DND-41 (cell line): Measurements from ENCODE around the gene BRMS1.
"Not testable (repeated sequence)": the region's sequence is repeated elsewhere in the genome, so short reads cannot be mapped to it uniquely, and the experiment has no call there.

ENCODE experiments used
- ATAC-seq: fragments of 200-7000 bp; cut with Tn5 transposase; 3 replicates; pipeline ENCODE4 v1.9.1; 2021; ENCODE audit warnings: low read depth; ENCODE audit not compliant: insufficient read depth
- DNase-seq: peaks from one replicate; pipeline ENCODE4 v3.0.0-alpha.2; 2020
- H2AFZ ChIP-seq: 2 replicates; pipeline ENCODE4 v1.6.0; 2012; ENCODE audit warnings: low read depth, low read length
- H3K27ac ChIP-seq: 2 replicates; pipeline ENCODE4 v1.5.1; 2012; ENCODE audit warnings: low read length, inconsistent platforms
- H3K27me3 ChIP-seq: fragments of 200-600 bp; sonication (generic); 2 replicates; pipeline ENCODE4 v1.6.0; 2012; ENCODE audit warnings: low read length, mild to moderate bottlenecking, inconsistent platforms; ENCODE audit not compliant: insufficient read depth, poor library complexity
- H3K36me3 ChIP-seq: 2 replicates; pipeline ENCODE4 v1.5.1; 2012; ENCODE audit warnings: low read length, inconsistent platforms; ENCODE audit not compliant: insufficient read depth
- H3K4me1 ChIP-seq: 2 replicates; pipeline ENCODE4 v1.5.1; 2012; ENCODE audit warnings: mild to moderate bottlenecking, low read length; ENCODE audit not compliant: insufficient read depth
- H3K4me2 ChIP-seq: 2 replicates; pipeline ENCODE4 v1.6.0; 2012; ENCODE audit warnings: mild to moderate bottlenecking, moderate library complexity, low read length, inconsistent platforms; ENCODE audit not compliant: insufficient read depth
- H3K4me3 ChIP-seq, 2 experiments: fragments of 200-600 bp in 1 of 2; shearing (Covaris generic) in 1 of 2; 2 replicates each; pipeline ENCODE4 v1.5.1; 2012 to 2016; ENCODE audit warnings: inconsistent platforms in 2 of 2, low read length in 2 of 2, mild to moderate bottlenecking in 2 of 2, low read depth in 1 of 2, moderate library complexity in 1 of 2
- H3K79me2 ChIP-seq: 2 replicates; pipeline ENCODE4 v1.6.0; 2012; ENCODE audit warnings: low read length, inconsistent platforms; ENCODE audit not compliant: insufficient read depth
- H3K9ac ChIP-seq: 2 replicates; pipeline ENCODE4 v1.6.0; 2012; ENCODE audit warnings: low read depth, mild to moderate bottlenecking, inconsistent platforms, low read length, moderate library complexity
- H3K9me3 ChIP-seq: 2 replicates; pipeline ENCODE4 v1.5.1; 2012; ENCODE audit warnings: low read length, moderate library complexity, mild to moderate bottlenecking, inconsistent platforms; ENCODE audit not compliant: insufficient read depth, severe bottlenecking
- H4K20me1 ChIP-seq: 2 replicates; pipeline ENCODE4 v1.6.0; 2012; ENCODE audit warnings: low read length; ENCODE audit not compliant: insufficient read depth
- CTCF ChIP-seq: IDR thresholded peaks from 2 replicates; pipeline ENCODE4 v1.5.1; 2012; ENCODE audit warnings: borderline replicate concordance, low read length, moderate library complexity, mild to moderate bottlenecking; ENCODE audit not compliant: poor library complexity, severe bottlenecking; ENCODE audit errors: extremely low read depth
- EZH2 ChIP-seq: IDR thresholded peaks from 3 replicates; pipeline ENCODE4 v1.6.1; 2012; ENCODE audit warnings: borderline replicate concordance, low read depth, mild to moderate bottlenecking, moderate library complexity, low read length, inconsistent platforms; ENCODE audit not compliant: severe bottlenecking

The BRMS1 gene

GRCh38 chr11:66312549-66313320 lies 32.2 kb downstream of the BRMS1 start:
- Histone ChIP-seq H3K4me3 (peak overlapping the region; percentile 25 to 66; a peak in 3 of 4 replicates), H3K9me3 (no peaks in the 10 kb centered on the region), H3K4me1 (peaks cover 41% of the 10 kb centered on the region), H3K27me3 (no peaks in the 10 kb centered on the region), H3K36me3 (no peaks in the 10 kb centered on the region), H3K4me2 (peak overlapping the region; percentile 89), H3K9ac (peak overlapping the region; percentile 55), H2AFZ (peak overlapping the region; percentile 91), H4K20me1 (0 out of 2 replicates have a peak, but pooled peaks cover 2% of the 10 kb centered on the region), H3K79me2 (no peaks in the 10 kb centered on the region), H3K27ac (peak overlapping the region; percentile 84)
- DNase-seq (peak; percentile 99), ATAC-seq (peak; percentile 85)
- TF ChIP-seq EZH2 (no peak), CTCF (no peak)

GRCh38 chr11:66311965-66312548 lies 32.8 kb downstream of the BRMS1 start:
- H2AFZ ChIP-seq: peak overlapping the region; percentile 91
- H3K4me3 ChIP-seq: peak overlapping the region; percentile 25 to 66; a peak in 3 of 4 replicates
- TF ChIP-seq EZH2 (no peak), CTCF (no peak)
- ATAC-seq (peak; percentile 80), DNase-seq (peak; percentile 92)
- no peaks in the 10 kb centered on the region for H3K27me3 ChIP-seq
- H3K4me2 ChIP-seq: peak overlapping the region; percentile 76
- H3K4me1 ChIP-seq: peaks cover 34% of the 10 kb centered on the region
- no peaks in the 10 kb centered on the region for H3K9me3 ChIP-seq
- H3K9ac ChIP-seq: peak overlapping the region; percentile 55
- no peaks in the 10 kb centered on the region for H3K36me3 ChIP-seq
- no peaks in the 10 kb centered on the region for H4K20me1 ChIP-seq
- no peaks in the 10 kb centered on the region for H3K79me2 ChIP-seq
- H3K27ac ChIP-seq: peak overlapping the region; percentile 84

- Histone ChIP-seq H2AFZ (peak overlapping the region; percentile 91), H3K27me3 (no peaks in the 10 kb centered on the region), H3K4me3 (peak overlapping the region in 1 of 2 experiments; percentile 66; a peak in 3 of 4 replicates), H3K79me2 (no peaks in the 10 kb centered on the region), H4K20me1 (no peaks in the 10 kb centered on the region), H3K4me1 (peaks cover 29% of the 10 kb centered on the region), H3K36me3 (no peaks in the 10 kb centered on the region), H3K9ac (peak overlapping the region; percentile 55), H3K27ac (no peak overlapping the region), H3K4me2 (peak overlapping the region; percentile 76), H3K9me3 (no peaks in the 10 kb centered on the region)
- ATAC-seq: peak; percentile 48; the same call in 2 of the 3 replicates
- TF ChIP-seq EZH2 (no peak), CTCF (peak; percentile 86)
- no peak for DNase-seq
These were observed 33.4 kb downstream of the BRMS1 start for GRCh38 chr11:66311470-66311964.

- not testable (repeated sequence) for H3K4me2 ChIP-seq, ATAC-seq, H3K9ac ChIP-seq, H3K27ac ChIP-seq, H3K4me3 ChIP-seq, H4K20me1 ChIP-seq, H3K36me3 ChIP-seq, H3K79me2 ChIP-seq, H3K27me3 ChIP-seq, H3K9me3 ChIP-seq, DNase-seq, H2AFZ ChIP-seq
- H3K4me1 ChIP-seq: peaks cover 23% of the 10 kb centered on the region
These were observed 34.0 kb downstream of the BRMS1 start for GRCh38 chr11:66310803-66311440.
